GM10266 (cell line): Measurements from ENCODE around the gene OFD1.

Experiments used
- DNase-seq: peaks from one replicate; pipeline ENCODE4 v3.0.0; 2012; ENCODE audit errors: extremely low spot score
- TF ChIP-seq, protein P1 (sequence below): IDR thresholded peaks from 2 replicates; pipeline ENCODE4 v1.5.1; 2012; ENCODE audit warnings: mild to moderate bottlenecking, low read depth; ENCODE audit not compliant: control insufficient read depth, insufficient read depth; ENCODE audit errors: missing control alignments

The OFD1 gene

GRCh38 chrX:13734278-13735172 is at the start of gene OFD1, which contains the start of gene TRAPPC2:
Gene OFD1, plus strand, starts transcription at chrX:13734748. Its CDS starts 324 bp downstream, at chrX:13735072.
Gene TRAPPC2, minus strand, starts transcription at chrX:13734620. Its CDS starts 14,657 bp downstream, at chrX:13719963.
- DNase-seq, result peak; percentile 78
- TF ChIP-seq, protein P1, sequence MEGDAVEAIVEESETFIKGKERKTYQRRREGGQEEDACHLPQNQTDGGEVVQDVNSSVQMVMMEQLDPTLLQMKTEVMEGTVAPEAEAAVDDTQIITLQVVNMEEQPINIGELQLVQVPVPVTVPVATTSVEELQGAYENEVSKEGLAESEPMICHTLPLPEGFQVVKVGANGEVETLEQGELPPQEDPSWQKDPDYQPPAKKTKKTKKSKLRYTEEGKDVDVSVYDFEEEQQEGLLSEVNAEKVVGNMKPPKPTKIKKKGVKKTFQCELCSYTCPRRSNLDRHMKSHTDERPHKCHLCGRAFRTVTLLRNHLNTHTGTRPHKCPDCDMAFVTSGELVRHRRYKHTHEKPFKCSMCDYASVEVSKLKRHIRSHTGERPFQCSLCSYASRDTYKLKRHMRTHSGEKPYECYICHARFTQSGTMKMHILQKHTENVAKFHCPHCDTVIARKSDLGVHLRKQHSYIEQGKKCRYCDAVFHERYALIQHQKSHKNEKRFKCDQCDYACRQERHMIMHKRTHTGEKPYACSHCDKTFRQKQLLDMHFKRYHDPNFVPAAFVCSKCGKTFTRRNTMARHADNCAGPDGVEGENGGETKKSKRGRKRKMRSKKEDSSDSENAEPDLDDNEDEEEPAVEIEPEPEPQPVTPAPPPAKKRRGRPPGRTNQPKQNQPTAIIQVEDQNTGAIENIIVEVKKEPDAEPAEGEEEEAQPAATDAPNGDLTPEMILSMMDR, result no peak

- DNase-seq, result no peak
- TF ChIP-seq, protein P1, result no peak
Observed at GRCh38 chrX:13685126-13685763, 49.3 kb upstream of the OFD1 start.

GRCh38 chrX:13687203-13687602 is 47.3 kb upstream of the OFD1 start:
- TF ChIP-seq, protein P1, result no peak
- no peak for DNase-seq

GRCh38 chrX:13688384-13688957 is 46.1 kb upstream of the OFD1 start:
- no peak for DNase-seq
- TF ChIP-seq, protein P1, result no peak

DNA sequence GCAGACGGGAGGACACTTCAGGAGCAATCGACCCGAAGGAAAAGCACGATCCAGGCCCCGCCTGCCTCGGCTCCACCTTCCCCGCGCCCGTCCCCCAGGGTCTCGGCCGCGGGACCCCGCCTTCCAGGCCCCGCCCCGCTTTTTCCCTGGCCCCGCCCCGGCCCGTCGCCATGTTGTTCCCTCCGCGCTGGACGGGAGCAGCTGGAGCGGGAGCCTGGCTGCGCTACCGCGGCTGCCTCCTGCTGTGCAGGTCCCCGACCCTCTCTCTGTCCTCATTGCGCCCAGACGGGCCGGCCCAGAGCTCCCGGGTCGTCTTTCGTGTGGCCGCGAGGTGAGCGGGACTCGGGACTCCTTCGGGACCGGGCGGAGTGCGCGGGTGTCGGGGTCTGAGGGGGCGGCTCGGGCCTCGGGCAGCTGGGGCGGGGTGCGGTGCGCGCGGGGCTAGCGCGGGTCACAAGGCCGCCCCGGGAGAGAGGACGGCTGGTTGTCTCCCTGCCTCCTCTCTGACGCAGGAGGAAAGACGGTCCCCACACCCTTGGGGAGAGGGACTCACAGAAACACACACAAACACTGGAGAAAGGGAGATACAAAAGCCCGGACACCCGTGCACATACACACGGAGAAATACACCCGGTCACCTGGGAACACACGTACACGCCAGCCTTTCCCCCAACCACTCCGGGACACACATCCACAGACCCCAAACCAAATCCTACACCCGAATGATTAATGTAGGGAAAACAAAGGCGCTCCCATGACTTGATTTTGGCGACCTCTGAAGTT is 45.4 kb upstream of the OFD1 start, which contains the start of gene RAB9A:
RAB9A (plus strand) TSS at position 171 of the 783 bp plus-strand sequence. CDS start 19,619 bp downstream, outside the sequence.
- DNase-seq, result peak; percentile 79

DNA sequence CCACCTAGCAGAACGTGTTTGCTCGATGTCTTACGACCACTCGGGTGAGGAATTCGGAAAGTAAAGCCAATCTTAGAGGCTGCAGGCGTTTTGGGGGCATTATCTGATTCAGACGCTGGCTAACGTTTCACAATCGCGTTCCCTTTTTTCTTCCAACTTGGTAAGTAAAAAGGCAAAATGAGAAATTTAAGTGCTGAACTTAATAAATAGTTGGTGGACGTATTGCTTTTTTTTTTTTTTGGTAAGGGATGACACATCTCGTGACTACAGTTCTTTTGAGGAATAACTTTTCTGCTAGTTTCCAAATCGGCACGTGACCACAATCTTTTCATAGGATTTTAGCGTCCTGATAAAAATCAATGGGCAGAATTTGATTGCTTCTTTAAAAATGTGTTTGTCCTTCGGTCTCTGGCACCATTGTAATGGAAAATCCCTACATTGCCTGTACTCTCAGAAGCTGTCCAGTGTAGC is 44.8 kb upstream of the OFD1 start:
- TF ChIP-seq, protein P1, result no peak
- no peak for DNase-seq

More for the DNA sequence above, 45.4 kb upstream of the OFD1 start, which contains the start of gene RAB9A:
- TF ChIP-seq, protein P1, result no peak
